K562 (cell line): ENCODE measurements around the gene RGS4. TPM values are rescaled to one million over a fixed set of nuclear protein-coding genes. Genes with fewer than 3 reads are reported as not detected.

Experiments used
- ATAC-seq: fragments of 200-7000 bp; cut with Tn5 transposase; 3 replicates; pipeline ENCODE4 v1.9.1; 2020; ENCODE audit warnings: moderate library complexity
- Bru-seq: library from RNA; stranded (reverse); fragments of 400-500 nt; gene quantifications from one replicate; lab custom pipeline; 2021; lab: Mats Ljungman, UMichigan
- BruChase-seq, 2 experiments: library from RNA; stranded (reverse); fragments of 400-500 nt; gene quantifications; one replicate each; lab custom pipeline; 2021; lab: Mats Ljungman, UMichigan
- BruUV-seq: library from RNA; stranded (reverse); fragments of 400-500 nt; replicated peaks from 2 replicates; lab custom pipeline; 2021; lab: Mats Ljungman, UMichigan
- CTCF ChIA-PET: fragments of 300-600 bp; formaldehyde crosslinking; extraction: SDS; loops from one replicate; lab custom pipeline; 2021; ENCODE audit warnings: low intra/inter-chr PET ratio; lab: Yijun Ruan, JAX
- POLR2A ChIA-PET: fragments of 300-600, 350-650 bp; sonication (Branson Sonifier 250); formaldehyde crosslinking; extraction: SDS; loops from one replicate; lab custom pipeline; 2021; ENCODE audit warnings: antibody characterized with exemption, inconsistent platforms; lab: Yijun Ruan, JAX
- DNase-seq, 4 experiments: peaks; one replicate each; pipeline versions ENCODE4 v3.0.0 to v3.0.0-alpha.2; 2011 to 2018; ENCODE audit warnings: low spot score in 3 of 4, mixed read lengths in 3 of 4; ENCODE audit errors: extremely low read depth in 1 of 4
- FAIRE-seq: peaks from 2 replicates; lab custom pipeline; 2011; peaks lifted over from hg19 to GRCh38; lab: Jason Lieb, UNC
- H2AFZ ChIP-seq: 2 replicates; pipeline ENCODE4 v1.6.0; 2011; ENCODE audit warnings: low read depth, low read length, control low read depth, inconsistent platforms
- H3K27ac ChIP-seq: fragments of 200-600 bp; 3 replicates; pipeline ENCODE4 v1.8.0; 2011; ENCODE audit warnings: low read depth, mild to moderate bottlenecking, control low read depth, inconsistent platforms, low read length, moderate library complexity, mixed read lengths; ENCODE audit errors: extremely low read depth
- H3K27me3 ChIP-seq, 2 experiments: fragments of 300-600 bp in 1 of 2; 2 replicates in 1 of 2; 3 replicates in 1 of 2; pipeline versions ENCODE4 v1.6.0 to v1.8.0; 2011; ENCODE audit warnings: inconsistent platforms in 2 of 2, low read length in 2 of 2, mild to moderate bottlenecking in 1 of 2, mixed read lengths in 1 of 2, moderate library complexity in 1 of 2; ENCODE audit not compliant: control insufficient read depth in 2 of 2, insufficient read depth in 2 of 2
- H3K36me3 ChIP-seq: fragments of 300-600 bp; 3 replicates; pipeline ENCODE4 v1.8.0; 2011; ENCODE audit warnings: mild to moderate bottlenecking, low read length, inconsistent platforms; ENCODE audit not compliant: control insufficient read depth, insufficient read depth
- H3K4me1 ChIP-seq, 2 experiments: fragments of 200-600 bp in 1 of 2; replicated peaks in 1 of 2; 2 replicates in 1 of 2; 3 replicates in 1 of 2; pipeline versions ENCODE4 v1.5.1 to v1.8.0; 2011; ENCODE audit warnings: inconsistent platforms in 2 of 2, low read length in 2 of 2, mild to moderate bottlenecking in 1 of 2, mixed read lengths in 1 of 2, moderate library complexity in 1 of 2; ENCODE audit not compliant: control insufficient read depth in 2 of 2, insufficient read depth in 2 of 2
- H3K4me2 ChIP-seq: 2 replicates; pipeline ENCODE4 v1.6.1; 2011; ENCODE audit warnings: low read length, control low read depth, inconsistent platforms, mixed read lengths; ENCODE audit not compliant: insufficient read depth
- H3K4me3 ChIP-seq: fragments of 200-600 bp; sonication (generic), shearing (Covaris generic); 2 replicates; pipeline ENCODE4 v1.5.1; 2016; ENCODE audit warnings: control low read depth, inconsistent platforms
- H3K79me2 ChIP-seq: fragments of 200-600 bp; 3 replicates; pipeline ENCODE4 v1.8.0; 2011; ENCODE audit warnings: low read length, inconsistent platforms; ENCODE audit not compliant: control insufficient read depth, insufficient read depth
- H3K9ac ChIP-seq, 2 experiments: 2 replicates each; pipeline versions ENCODE4 v1.6.0 to v1.6.1; 2011; ENCODE audit warnings: low read depth in 2 of 2, low read length in 2 of 2, control low read depth in 1 of 2, inconsistent platforms in 1 of 2, mild to moderate bottlenecking in 1 of 2, mixed read lengths in 1 of 2; ENCODE audit not compliant: insufficient read depth in 1 of 2
- H3K9me1 ChIP-seq: one replicate; pipeline ENCODE4 v1.6.0; 2011; ENCODE audit warnings: inconsistent platforms, mild to moderate bottlenecking, low read length, moderate library complexity; ENCODE audit not compliant: control insufficient read depth, insufficient read depth
- H3K9me3 ChIP-seq: replicated peaks from 2 replicates; pipeline ENCODE4 v1.5.1; 2011; ENCODE audit warnings: low read depth, low read length, inconsistent platforms; ENCODE audit not compliant: control insufficient read depth, insufficient read depth
- H4K20me1 ChIP-seq: replicated peaks from 2 replicates; pipeline ENCODE4 v1.6.1; 2011; ENCODE audit warnings: low read length, inconsistent platforms, mixed read lengths; ENCODE audit not compliant: control insufficient read depth, insufficient read depth
- CTCF ChIP-seq, 3 experiments: IDR thresholded peaks in 2 of 3; conservative IDR thresholded peaks in 1 of 3; 2 replicates each; pipeline ENCODE4 v1.5.1; 2011 to 2012; ENCODE audit warnings: low read length in 3 of 3, mild to moderate bottlenecking in 3 of 3, control low read depth in 2 of 3, improper control_type of control experiment in 1 of 3, inconsistent platforms in 1 of 3, low read depth in 1 of 3, mixed read lengths in 1 of 3, moderate library complexity in 1 of 3; ENCODE audit not compliant: insufficient read depth in 2 of 3
- NKRF ChIP-seq: fragments of 450-650 bp; IDR thresholded peaks from 2 replicates; pipeline ENCODE4 v1.6.1; 2016; ENCODE audit warnings: borderline replicate concordance
- WGBS: fragments of 100-300 bp; shearing (Covaris generic); methylation state at CpG from one replicate; pipeline ENCODE4 v1.1.6; 2016; ENCODE audit warnings: low coverage, mixed read lengths; ENCODE audit not compliant: insufficient coverage; ENCODE audit errors: missing lambda C conversion rate; 5-methylcytosine and 5-hydroxymethylcytosine counted together
- in situ Hi-C: fragments of 300-500 bp; cut with MboI; formaldehyde crosslinking; loops from 4 replicates; pipeline ENCODE4 v1.15.0; 2018; ENCODE audit warnings: inconsistent platforms, mixed read lengths
- intact Hi-C: fragments of 100-400 bp; cut with micrococcal nuclease; formaldehyde crosslinking; loops from 2 replicates; pipeline ENCODE4 v1.14.2; 2022
- long read RNA-seq, 3 experiments: library from polyadenylated mRNA in 2 of 3; library from RNA in 1 of 3; unstranded in 2 of 3; stranded (forward) in 1 of 3; transcript quantifications; one replicate each; pipeline ENCODE4 v2.0.0, GENCODE V29; 2019 to 2022
- polyA minus RNA-seq, 3 experiments: library from RNA; depleted of rRNA, polyadenylated mRNA; stranded (reverse); fragments of >200 nt; gene quantifications; 2 replicates each; pipeline ENCODE4 v1.2.3, GENCODE V29; 2011
- polyA plus RNA-seq, 8 experiments: library from polyadenylated mRNA; depleted of rRNA in 4 of 8; stranded (reverse) in 5 of 8; unstranded in 3 of 8; fragments of >200 nt; fragmentation: Nextera tagmentation in 2 of 8; fragmentation: Illumina TruSeq in 1 of 8; extraction: Ambion mirVana in 2 of 8; extraction: Trizol in 1 of 8; gene quantifications; 2 replicates each; pipeline versions ENCODE4 v1.2.1 to v1.2.3, GENCODE V29; 2011 to 2014; ENCODE audit warnings: inconsistent platforms in 1 of 8, missing spikeins in 1 of 8
- total RNA-seq, 7 experiments: library from RNA; depleted of rRNA in 6 of 7; stranded (reverse); fragments of >200 nt in 6 of 7; fragmentation: Illumina TruSeq in 2 of 7; extraction: Trizol in 2 of 7; gene quantifications; 2 replicates each; pipeline versions ENCODE4 v1.2.1 to v1.2.3, GENCODE V29; 2011 to 2021; ENCODE audit warnings: low replicate concordance in 1 of 7

Gene RGS4
- not detected in 2 replicates for total RNA-seq (2011; cell fraction: chromatin; rRNA removed; ENCODE audit: low replicate concordance)
- total RNA-seq (2011; cell fraction: nucleolus; rRNA removed) = not detected in 2 replicates
- not detected in 2 replicates for total RNA-seq (2011; cell fraction: nucleoplasm; rRNA removed)
- total RNA-seq (2014; rRNA removed) (not detected in 2 replicates), total RNA-seq (2014; rRNA removed; fragmentation: Illumina TruSeq; extraction: Trizol) (not detected in 2 replicates), total RNA-seq (2015; rRNA removed; fragmentation: Illumina TruSeq; extraction: Trizol) (not detected in 2 replicates), total RNA-seq (2021) (not detected in 2 replicates), polyA plus RNA-seq (2011; rRNA removed) (not detected in 2 replicates), polyA plus RNA-seq (2014; fragmentation: Illumina TruSeq; extraction: Trizol) (not detected in 2 replicates), polyA plus RNA-seq (2014; fragmentation: Nextera tagmentation; extraction: Ambion mirVana) (not detected), polyA plus RNA-seq (2014; rRNA removed) (not detected in 2 replicates), polyA minus RNA-seq (2011; rRNA and poly(A)+ RNA removed) (not detected in 2 replicates), Bru-seq, nascent RNA (not detected), BruChase-seq, experiment 1, labeled RNA remaining after a 2-hour chase (percentile 10 among the genes with signal in this experiment), BruChase-seq, experiment 2, labeled RNA remaining after a 6-hour chase (percentile 24 among the genes with signal in this experiment)
- not detected in 2 replicates for polyA plus RNA-seq (2011; cell fraction: cytosol; rRNA removed)
- not detected in 2 replicates for polyA plus RNA-seq (2011; cell fraction: nucleus; rRNA removed)
- polyA plus RNA-seq (2012) = 0.08 TPM in 1 of 2 replicates, not detected in the other
- not detected in 2 replicates for polyA minus RNA-seq (2011; cell fraction: cytosol; rRNA and poly(A)+ RNA removed)
- not detected in 2 replicates for polyA minus RNA-seq (2011; cell fraction: nucleus; rRNA and poly(A)+ RNA removed)
- long read RNA-seq, experiment 1 = 0 reads
- long read RNA-seq, experiment 2 = 0 reads
- long read RNA-seq, experiment 3 = 0 reads

DNA sequence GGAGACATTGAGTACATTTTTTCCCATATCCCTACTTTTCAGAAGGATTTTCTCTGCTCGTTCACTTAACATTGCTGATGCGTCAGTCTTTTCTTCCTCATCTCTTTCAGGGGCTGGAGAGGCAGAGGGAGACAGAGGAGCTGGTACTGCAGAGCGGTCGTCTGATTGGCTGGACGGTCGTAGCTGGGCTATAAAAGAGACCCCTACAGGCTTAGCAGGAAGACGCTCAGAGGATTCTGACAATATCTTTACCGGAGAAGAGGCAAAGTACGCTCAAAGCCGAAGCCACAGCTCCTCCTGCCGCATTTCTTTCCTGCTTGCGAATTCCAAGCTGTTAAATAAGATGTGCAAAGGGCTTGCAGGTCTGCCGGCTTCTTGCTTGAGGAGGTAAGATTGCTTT lies at the start of gene RGS4:
TSS of gene RGS4 (plus strand) at position 220 of the 400 bp plus-strand sequence. CDS start at position 344, 124 bp downstream.
- TF ChIP-seq CTCF (IDR thresholded peaks at IDR 0.05 in 2 of 3, conservative IDR thresholded peaks at IDR 0.05 in 1 of 3; ENCODE audit: insufficient read depth in 2 of 3, low read depth in 1 of 3, low read length in 3 of 3) = peak in 2 of 3 experiments; percentile 6 to 17; a peak in 1 of 6 replicates
- TF ChIP-seq NKRF = no peak
- TF ChIP-seq, all 486 proteins: peak for 1
- DNase-seq (peak in 3 of 4 experiments; percentile 4 to 33 (median 8)), ATAC-seq (peak; percentile 72), FAIRE-seq (no peak)
- POLR2A ChIA-PET = interaction anchor here (1.6 to 1.9 kb wide), 2 partner anchors 9 to 12 kb away, joined by 3 to 7 read pairs; no protein-coding TSS in a partner anchor
- Histone ChIP-seq H4K20me1 (no peaks in the 10 kb centered on the region), H2AFZ (no peak within 1 kb of the TSS), H3K27ac (no peak within 1 kb of the TSS), H3K4me3 (no peak within 1 kb of the TSS), H3K9ac (no peak within 1 kb of the TSS), H3K4me1 (no peaks in the 10 kb centered on the region), H3K9me3 (no peaks in the 10 kb centered on the region), H3K4me2 (no peak within 1 kb of the TSS), H3K79me2 (no peaks in the 10 kb centered on the region), H3K27me3 (no peaks in the 10 kb centered on the region), H3K36me3 (no peaks in the 10 kb centered on the region), H3K9me1 (no peaks in the 10 kb centered on the region)
- WGBS = 0% methylated on average over 13 of the region's 13 CpGs
- CTCF ChIA-PET = no interaction called here
- in situ Hi-C loops = no loop called here
- intact Hi-C loops = no loop called here
- BruUV-seq = no TSS peak
